Measurements from ENCODE around the gene KIDINS220.

- TF ChIP-seq CTCF (conservative IDR thresholded peaks at IDR 0.05 in 1 of 2, IDR thresholded peaks at IDR 0.05 in 1 of 2; ENCODE audit: extremely low read depth in 1 of 2, insufficient read depth in 1 of 2, low read depth in 1 of 2, low read length in 2 of 2) (no peak), EZH2 (IDR thresholded peaks at IDR 0.05; ENCODE audit: borderline replicate concordance, low read length) (no peak)
Measured at GRCh38 chr2:8837795-8838140, 355 bp upstream of the KIDINS220 start.
